Smooth muscle cell (in vitro differentiated cells): ENCODE results near the gene HCFC2. TPM values are rescaled to one million over a fixed set of nuclear protein-coding genes. Genes with fewer than 3 reads are reported as not detected.

ENCODE experiments used
- DNase-seq: peaks from one replicate; lab custom pipeline; 2025; ENCODE audit not compliant: unreplicated experiment; lab: John Stamatoyannopoulos, UW
- H2AFZ ChIP-seq: fragments of 200-600 bp; sonication (generic); 2 replicates; pipeline ENCODE4 v1.6.0; 2016; ENCODE audit warnings: antibody characterized with exemption, low read depth, mild to moderate bottlenecking
- H3F3A ChIP-seq: fragments of 200-600 bp; sonication (generic); 2 replicates; pipeline ENCODE4 v1.6.0; 2017; ENCODE audit warnings: antibody characterized with exemption, low read depth
- H3K27ac ChIP-seq: fragments of 200-600 bp; sonication (generic); 2 replicates; pipeline ENCODE4 v1.5.1; 2016; ENCODE audit warnings: low read depth, mild to moderate bottlenecking
- H3K27me3 ChIP-seq: fragments of 200-600 bp; sonication (generic); 2 replicates; pipeline ENCODE4 v1.6.1; 2016; ENCODE audit warnings: low read depth, mild to moderate bottlenecking
- H3K36me3 ChIP-seq: fragments of 200-600 bp; sonication (generic); 2 replicates; pipeline ENCODE4 v1.5.1; 2016; ENCODE audit warnings: low read depth
- H3K4me1 ChIP-seq: fragments of 200-600 bp; sonication (generic); 2 replicates; pipeline ENCODE4 v1.5.1; 2016; ENCODE audit warnings: low read depth
- H3K4me2 ChIP-seq: fragments of 200-600 bp; sonication (generic); 2 replicates; pipeline ENCODE4 v1.6.0; 2016; ENCODE audit warnings: mild to moderate bottlenecking
- H3K4me3 ChIP-seq: fragments of 200-600 bp; sonication (generic); 2 replicates; pipeline ENCODE4 v1.5.1; 2016; ENCODE audit warnings: mild to moderate bottlenecking
- H3K79me2 ChIP-seq: fragments of 200-600 bp; sonication (generic); 2 replicates; pipeline ENCODE4 v1.6.0; 2016; ENCODE audit warnings: low read depth, mild to moderate bottlenecking
- H3K9ac ChIP-seq: fragments of 200-600 bp; sonication (generic); 2 replicates; pipeline ENCODE4 v1.6.0; 2016; ENCODE audit warnings: low read depth
- H3K9me3 ChIP-seq: fragments of 200-600 bp; sonication (generic); replicated peaks from 2 replicates; pipeline ENCODE4 v1.5.1; 2016; ENCODE audit warnings: low read depth
- H4K20me1 ChIP-seq: fragments of 200-600 bp; sonication (generic); 2 replicates; pipeline ENCODE4 v1.6.0; 2016; ENCODE audit warnings: low read depth
- WGBS: methylation state at CpG from one replicate; pipeline ENCODE4 v1.1.7; 2016; ENCODE audit warnings: low lambda C conversion rate; 5-methylcytosine and 5-hydroxymethylcytosine counted together
- polyA plus RNA-seq: library from polyadenylated mRNA; unstranded; fragments of >200 nt; fragmentation: Nextera tagmentation; extraction: Ambion mirVana; gene quantifications from 2 replicates; pipeline ENCODE4 v1.2.1, GENCODE V29; 2016
- total RNA-seq: library from RNA; depleted of rRNA; stranded (reverse); fragments of >200 nt; gene quantifications from 2 replicates; pipeline ENCODE4 v1.2.3, GENCODE V29; 2014
- TF ChIP-seq, protein P1 (sequence below): fragments of 200-600 bp; sonication (generic); IDR thresholded peaks from 2 replicates; pipeline ENCODE4 v1.5.1; 2017; ENCODE audit warnings: borderline replicate concordance, mild to moderate bottlenecking, antibody characterized with exemption; ENCODE audit not compliant: insufficient read depth, poor library complexity, severe bottlenecking

HCFC2 gene
- total and polyA plus RNA-seq, 2 experiments from 2014 or later = 9.1 to 17.8 TPM

DNA sequence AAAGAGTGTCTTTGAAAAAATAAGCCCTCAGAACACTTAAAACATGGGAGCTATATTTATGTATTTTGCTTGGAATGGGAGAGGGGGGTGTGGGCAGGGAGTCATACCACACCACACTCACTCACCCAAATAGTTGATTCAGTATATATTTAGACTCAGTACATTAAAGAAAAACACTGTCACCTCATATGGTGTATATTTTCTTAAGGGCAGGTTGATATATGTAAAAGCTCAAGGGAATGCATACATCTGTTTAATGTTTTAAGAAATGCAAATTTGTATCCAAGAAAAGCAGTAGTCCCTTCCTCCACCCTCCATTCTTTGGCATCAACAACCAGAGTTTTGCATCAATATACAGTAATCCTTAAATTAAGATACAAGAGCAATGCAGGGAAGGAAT is 72.2 kb downstream of the HCFC2 start:
- Histone ChIP-seq H3K9ac (peak overlapping the region; percentile 59), H3K4me2 (peak overlapping the region; percentile 85), H3K36me3 (no peaks in the 10 kb centered on the region), H3K9me3 (no peaks in the 10 kb centered on the region), H2AFZ (no peak overlapping the region), H4K20me1 (peaks cover 14% of the 10 kb centered on the region), H3K4me1 (peaks cover 18% of the 10 kb centered on the region), H3F3A (no peaks in the 10 kb centered on the region), H3K27me3 (no peaks in the 10 kb centered on the region), H3K4me3 (peak overlapping the region; percentile 73), H3K79me2 (peaks cover 20% of the 10 kb centered on the region), H3K27ac (no peak overlapping the region)
- DNase-seq = no peak
- TF ChIP-seq, protein P1, sequence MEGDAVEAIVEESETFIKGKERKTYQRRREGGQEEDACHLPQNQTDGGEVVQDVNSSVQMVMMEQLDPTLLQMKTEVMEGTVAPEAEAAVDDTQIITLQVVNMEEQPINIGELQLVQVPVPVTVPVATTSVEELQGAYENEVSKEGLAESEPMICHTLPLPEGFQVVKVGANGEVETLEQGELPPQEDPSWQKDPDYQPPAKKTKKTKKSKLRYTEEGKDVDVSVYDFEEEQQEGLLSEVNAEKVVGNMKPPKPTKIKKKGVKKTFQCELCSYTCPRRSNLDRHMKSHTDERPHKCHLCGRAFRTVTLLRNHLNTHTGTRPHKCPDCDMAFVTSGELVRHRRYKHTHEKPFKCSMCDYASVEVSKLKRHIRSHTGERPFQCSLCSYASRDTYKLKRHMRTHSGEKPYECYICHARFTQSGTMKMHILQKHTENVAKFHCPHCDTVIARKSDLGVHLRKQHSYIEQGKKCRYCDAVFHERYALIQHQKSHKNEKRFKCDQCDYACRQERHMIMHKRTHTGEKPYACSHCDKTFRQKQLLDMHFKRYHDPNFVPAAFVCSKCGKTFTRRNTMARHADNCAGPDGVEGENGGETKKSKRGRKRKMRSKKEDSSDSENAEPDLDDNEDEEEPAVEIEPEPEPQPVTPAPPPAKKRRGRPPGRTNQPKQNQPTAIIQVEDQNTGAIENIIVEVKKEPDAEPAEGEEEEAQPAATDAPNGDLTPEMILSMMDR = no peak

DNA sequence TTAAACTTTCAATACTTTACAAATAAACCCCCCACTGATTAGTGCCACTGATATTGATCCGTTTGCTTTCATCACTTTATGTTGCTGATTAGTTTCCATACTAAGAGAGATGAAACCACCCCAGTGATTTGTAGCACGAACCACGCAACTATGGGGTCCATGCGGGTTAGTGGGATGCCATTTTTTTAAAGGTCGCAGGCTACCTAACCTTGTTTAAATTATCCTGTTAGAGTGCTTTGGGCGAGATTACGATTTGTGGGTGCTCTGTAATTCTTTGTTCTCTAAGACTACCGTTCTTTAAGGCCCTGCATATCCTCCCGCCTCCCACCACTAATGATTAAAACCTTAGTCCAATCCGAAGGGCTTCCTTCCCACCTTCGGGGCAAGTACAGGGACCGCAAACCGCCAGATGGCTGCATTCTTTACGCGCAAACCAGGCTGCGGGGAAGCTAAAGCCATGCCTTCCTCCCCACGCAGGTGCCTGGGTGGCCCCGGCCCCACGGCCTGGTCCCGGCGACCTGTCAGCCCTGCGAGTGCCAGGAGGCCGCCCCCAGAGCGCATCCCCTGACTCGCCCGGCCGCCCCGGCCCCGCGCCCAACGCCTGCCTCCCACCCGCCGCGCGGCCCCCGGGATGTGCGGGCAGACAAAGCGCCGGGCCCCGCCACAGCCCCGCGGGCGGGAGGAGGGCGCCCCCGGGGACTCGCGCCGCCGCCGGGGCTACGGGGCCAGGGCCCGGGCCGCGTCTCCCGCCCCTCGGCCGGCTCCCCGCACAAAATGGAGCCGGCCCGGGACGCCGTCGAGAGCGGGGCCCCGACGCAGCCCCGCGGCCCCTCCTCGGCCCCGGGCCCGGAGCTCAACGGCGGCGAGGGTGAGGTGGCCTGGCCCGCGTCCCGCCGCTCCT is 72.9 kb downstream of the HCFC2 start:
- peak overlapping the region; percentile 56 for H2AFZ ChIP-seq
- TF ChIP-seq, protein P1 = no peak
- no peak for DNase-seq
- peaks cover 18% of the 10 kb centered on the region for H3K79me2 ChIP-seq
- 2% methylated on average over 27 of the region's 78 CpGs for WGBS
- peaks cover 18% of the 10 kb centered on the region for H3K4me1 ChIP-seq
- H3K9ac ChIP-seq = peak overlapping the region; percentile 59
- H4K20me1 ChIP-seq = peaks cover 7% of the 10 kb centered on the region
- no peaks in the 10 kb centered on the region for H3K9me3 ChIP-seq
- H3F3A ChIP-seq = no peaks in the 10 kb centered on the region
- H3K4me2 ChIP-seq = peak overlapping the region; percentile 85
- H3K27ac ChIP-seq = peak overlapping the region; percentile 53
- H3K4me3 ChIP-seq = peak overlapping the region; percentile 73
- H3K36me3 ChIP-seq = no peaks in the 10 kb centered on the region
- no peaks in the 10 kb centered on the region for H3K27me3 ChIP-seq

DNA sequence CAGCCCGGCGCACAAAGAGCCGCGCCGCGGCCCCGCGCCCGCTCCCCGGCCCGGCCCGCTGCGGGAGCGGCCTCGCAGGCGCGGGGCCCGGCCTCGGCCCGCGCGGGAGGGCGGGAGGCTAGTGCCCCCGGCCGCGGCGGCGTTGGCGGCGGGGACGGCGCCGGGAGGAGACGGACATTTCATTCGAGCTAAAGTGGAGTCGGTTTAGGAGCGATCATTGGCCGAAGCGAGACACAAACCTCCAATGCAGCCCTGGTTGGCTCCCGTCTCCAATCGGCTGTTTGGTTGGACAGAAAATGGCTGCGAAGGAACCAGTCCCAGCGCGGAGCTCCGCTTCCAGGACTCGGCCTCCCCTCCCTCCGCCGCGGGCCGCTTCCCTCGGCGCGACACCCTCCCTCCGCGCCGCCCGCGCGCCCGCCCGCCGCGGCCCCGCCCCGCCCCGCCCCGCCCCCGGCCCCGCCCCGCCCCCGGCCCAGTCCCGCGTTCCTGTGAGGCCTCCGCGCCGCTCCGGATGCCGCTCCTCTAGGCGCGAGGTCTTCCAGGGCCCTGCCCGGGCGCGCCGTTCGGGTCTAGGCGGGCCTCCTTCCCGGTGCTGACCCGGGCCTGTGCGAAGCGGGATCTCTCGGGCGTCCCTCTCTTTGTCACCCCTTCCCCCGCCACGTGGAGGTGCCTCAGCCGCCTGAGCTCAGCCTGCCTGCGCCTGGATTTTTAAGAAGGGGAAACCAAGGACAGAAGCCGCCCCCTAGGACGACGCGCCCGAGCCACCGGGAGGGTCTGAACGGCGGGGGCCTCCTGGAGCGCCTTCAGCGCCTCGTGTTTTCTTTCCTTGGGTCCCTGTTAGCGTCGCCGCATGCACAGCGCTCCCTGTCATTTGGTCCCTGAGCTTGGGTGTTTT is 73.8 kb downstream of the HCFC2 start, which contains the start of gene NFYB:
NFYB (minus strand) TSS at position 309 of the 895 bp plus-strand sequence. CDS start 2,757 bp downstream, outside the sequence.
- Histone ChIP-seq H4K20me1 (no peaks in the 10 kb centered on the region), H3K4me1 (peaks cover 18% of the 10 kb centered on the region), H3K9ac (peak within 1 kb of the TSS; percentile 59), H3K27ac (peak within 1 kb of the TSS; percentile 66), H3K27me3 (no peaks in the 10 kb centered on the region), H3K36me3 (no peaks in the 10 kb centered on the region), H3K9me3 (no peaks in the 10 kb centered on the region), H3K4me3 (peak within 1 kb of the TSS; percentile 73), H3F3A (no peaks in the 10 kb centered on the region), H3K4me2 (peak within 1 kb of the TSS; percentile 85), H2AFZ (peak within 1 kb of the TSS; percentile 87), H3K79me2 (peaks cover 15% of the 10 kb centered on the region)
- DNase-seq = peak; percentile 78
- TF ChIP-seq, protein P1 = no peak
- WGBS = 1% methylated on average over 81 of the region's 111 CpGs
